Measurements from ENCODE around the gene TRIM33. TPM values are rescaled to one million over a fixed set of nuclear protein-coding genes. Genes with fewer than 3 reads are reported as not detected.

TRIM33 gene
- total RNA-seq, 1 donor from 2014 or later: 29.1 TPM

DNA sequence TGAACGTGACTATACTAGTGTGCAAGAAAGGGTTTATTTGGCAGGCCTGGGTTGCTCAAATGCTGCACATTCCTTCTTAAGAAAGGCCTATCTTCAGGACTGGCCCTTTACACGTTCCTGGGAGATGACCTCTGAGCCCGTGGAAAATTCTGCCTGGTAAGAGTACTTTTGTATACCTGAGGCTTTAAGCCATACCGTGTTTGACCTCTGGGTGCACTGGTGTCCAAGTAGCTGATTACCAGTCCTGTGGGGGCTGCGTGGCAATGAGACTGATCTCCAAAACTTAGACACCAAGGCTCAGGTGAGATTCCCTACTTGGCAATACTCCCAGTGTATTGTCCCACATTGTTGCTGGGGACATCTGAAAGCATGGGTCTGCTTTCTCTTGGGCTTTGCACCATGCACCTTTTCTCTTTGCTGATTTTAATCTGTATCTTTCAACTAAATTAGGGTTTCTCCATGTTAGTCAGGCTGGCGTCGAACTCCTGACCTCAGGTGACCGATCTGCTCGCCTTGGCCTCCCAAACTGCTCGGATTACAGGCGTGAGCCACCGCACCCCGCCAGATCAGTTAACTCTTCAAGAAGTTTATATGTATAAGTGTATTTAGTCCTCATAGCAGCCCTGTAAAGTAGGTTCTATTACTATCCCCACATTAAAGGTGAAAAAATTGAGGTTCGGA, 44.5 kb downstream of the TRIM33 start:
- TF ChIP-seq CTCF (IDR thresholded peaks at IDR 0.05; ENCODE audit: insufficient read depth, low read length, poor library complexity, severe bottlenecking): no peak
- no peak overlapping the region for H3K4me3 ChIP-seq (ENCODE audit: low read depth, low read length)
- no peaks in the 10 kb centered on the region for H3K27me3 ChIP-seq (ENCODE audit: control insufficient read depth, insufficient read depth, low read length)
- no peaks in the 10 kb centered on the region for H3K36me3 ChIP-seq (ENCODE audit: control insufficient read depth, insufficient read depth, low read length)
- DNase-seq (ENCODE audit: low read depth): no peak

- Histone ChIP-seq H3K27me3 (ENCODE audit: control insufficient read depth, insufficient read depth, low read length) (no peaks in the 10 kb centered on the region), H3K36me3 (ENCODE audit: control insufficient read depth, insufficient read depth, low read length) (no peaks in the 10 kb centered on the region), H3K4me3 (ENCODE audit: low read depth, low read length) (no peak overlapping the region)
- TF ChIP-seq CTCF (IDR thresholded peaks at IDR 0.05; ENCODE audit: insufficient read depth, low read length, poor library complexity, severe bottlenecking): no peak
- no peak for DNase-seq (ENCODE audit: low read depth)
These were observed 48.0 kb downstream of the TRIM33 start for GRCh38 chr1:114462963-114463362.

- no peak for TF ChIP-seq CTCF (IDR thresholded peaks at IDR 0.05; ENCODE audit: insufficient read depth, low read length, poor library complexity, severe bottlenecking)
- Histone ChIP-seq H3K27me3 (ENCODE audit: control insufficient read depth, insufficient read depth, low read length) (no peaks in the 10 kb centered on the region), H3K4me3 (ENCODE audit: low read depth, low read length) (no peak overlapping the region), H3K36me3 (ENCODE audit: control insufficient read depth, insufficient read depth, low read length) (no peaks in the 10 kb centered on the region)
- DNase-seq (ENCODE audit: low read depth): no peak
These were observed 48.7 kb downstream of the TRIM33 start for GRCh38 chr1:114462341-114462740.

DNA sequence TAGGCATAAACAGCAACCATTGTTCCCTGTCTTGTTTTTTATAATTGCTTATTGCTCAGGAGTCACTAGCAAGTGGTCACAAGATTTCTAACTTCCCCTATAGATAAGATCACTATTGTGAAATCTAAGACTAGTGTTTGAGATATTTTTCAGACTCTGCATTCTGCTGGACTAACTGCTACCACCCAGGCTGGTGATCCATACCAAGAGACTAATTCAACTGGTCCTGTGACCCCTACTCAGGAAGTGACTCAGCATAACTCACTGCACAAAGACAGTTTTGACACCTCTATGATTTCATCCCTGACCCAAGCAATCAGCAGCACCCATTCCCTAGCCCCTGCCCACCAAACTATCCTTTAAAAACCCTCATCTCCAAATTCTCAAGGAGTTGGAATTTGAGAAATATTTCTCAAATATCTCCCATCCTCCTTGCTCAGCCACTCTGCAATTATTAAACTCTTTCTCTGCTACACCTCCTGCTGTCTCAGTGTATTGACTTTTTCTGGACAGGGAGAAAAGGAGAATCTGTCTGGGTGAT, 52.7 kb downstream of the TRIM33 start:
- H3K36me3 ChIP-seq (ENCODE audit: control insufficient read depth, insufficient read depth, low read length): no peaks in the 10 kb centered on the region

DNA sequence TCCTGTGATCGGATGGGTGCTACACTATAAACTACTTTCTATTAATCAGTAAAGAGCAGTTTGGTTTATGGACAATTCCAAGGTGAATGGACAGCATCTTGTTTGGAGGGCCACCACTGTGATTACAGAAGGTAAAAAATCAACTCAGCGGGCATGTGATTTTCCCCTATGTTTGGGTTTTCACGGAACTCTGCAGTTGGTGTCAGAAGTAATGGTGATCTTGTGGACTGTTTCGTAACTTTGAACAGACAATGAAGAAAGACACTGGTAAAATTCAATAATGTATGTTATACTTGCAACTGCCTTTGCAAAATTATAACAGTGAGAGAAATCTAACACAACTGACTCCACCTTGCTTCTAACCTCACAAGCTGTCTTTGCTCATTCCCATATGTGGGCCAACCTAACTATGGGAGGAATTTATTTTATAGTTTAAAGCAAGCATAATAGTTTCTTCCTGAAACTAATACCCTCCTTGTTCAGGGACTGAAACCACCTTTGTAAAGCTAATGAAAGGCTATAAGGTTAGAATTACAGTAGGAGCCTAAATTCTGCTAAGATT, 53.2 kb downstream of the TRIM33 start:
- Histone ChIP-seq H3K4me3 (ENCODE audit: low read depth, low read length) (no peak overlapping the region), H3K36me3 (ENCODE audit: control insufficient read depth, insufficient read depth, low read length) (no peaks in the 10 kb centered on the region), H3K27me3 (ENCODE audit: control insufficient read depth, insufficient read depth, low read length) (no peaks in the 10 kb centered on the region)
- no peak for TF ChIP-seq CTCF (IDR thresholded peaks at IDR 0.05; ENCODE audit: insufficient read depth, low read length, poor library complexity, severe bottlenecking)
- DNase-seq (ENCODE audit: low read depth): no peak

More for the DNA sequence above, 52.7 kb downstream of the TRIM33 start:
- TF ChIP-seq CTCF (IDR thresholded peaks at IDR 0.05; ENCODE audit: insufficient read depth, low read length, poor library complexity, severe bottlenecking): no peak
- H3K27me3 ChIP-seq (ENCODE audit: control insufficient read depth, insufficient read depth, low read length): no peaks in the 10 kb centered on the region
- no peak overlapping the region for H3K4me3 ChIP-seq (ENCODE audit: low read depth, low read length)
- DNase-seq (ENCODE audit: low read depth): peak; percentile 9
